Anterior cingulate cortex (tissue), 58 donors: ENCODE data around the gene TNFAIP8L1.
A peak's percentile ranks its signal among the peaks of the same experiment; 100 is the strongest.
"Not testable (repeated sequence)": the region's sequence is repeated elsewhere in the genome, so short reads cannot be mapped to it uniquely, and the experiment has no call there.

Experiments used
- DNase-seq, 58 donors: peaks; one replicate each; lab custom pipeline; 2025; lab: John Stamatoyannopoulos, UW

Gene TNFAIP8L1

DNA sequence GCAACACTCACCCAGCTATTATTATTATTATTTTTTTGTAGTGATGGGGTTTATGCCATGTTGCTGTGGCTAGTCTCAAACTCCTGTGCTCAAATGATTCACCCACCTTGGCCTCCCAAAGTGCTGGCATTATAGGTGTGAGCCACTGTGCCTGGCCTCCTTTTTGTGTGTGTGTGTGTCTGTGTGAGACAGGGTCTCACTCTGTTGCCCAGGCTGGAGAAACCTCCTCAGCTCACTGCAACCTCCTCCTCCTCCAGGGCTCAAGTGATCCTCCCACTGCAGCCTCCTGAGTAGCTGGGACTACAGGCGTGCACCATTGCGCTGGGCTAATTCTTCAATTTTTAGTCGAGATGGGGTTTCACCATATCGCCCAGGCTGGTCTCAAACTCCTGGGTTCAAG lies 34.4 kb downstream of the TNFAIP8L1 start:
- DNase-seq = no peak

DNA sequence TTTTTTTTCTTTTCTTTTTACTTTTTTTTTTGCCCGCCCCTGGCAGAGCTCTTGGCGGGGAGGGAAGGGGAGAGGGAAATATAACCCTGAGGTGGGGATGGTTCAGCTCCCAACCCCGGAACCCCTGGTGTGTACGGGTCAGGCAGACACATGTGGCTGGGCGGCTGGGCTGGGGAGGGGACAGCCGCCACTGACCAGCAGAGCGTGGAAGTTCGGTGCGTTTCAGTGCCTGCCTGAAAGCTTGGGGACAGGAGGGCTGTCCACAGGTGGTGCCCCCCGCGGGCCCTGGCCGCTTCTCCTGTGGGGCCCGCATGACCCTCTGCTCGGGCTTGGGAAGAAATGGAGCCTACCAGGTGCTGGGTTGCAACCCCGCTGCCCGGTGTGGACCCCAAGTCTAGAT lies 36.0 kb downstream of the TNFAIP8L1 start:
- DNase-seq = no peak

DNA sequence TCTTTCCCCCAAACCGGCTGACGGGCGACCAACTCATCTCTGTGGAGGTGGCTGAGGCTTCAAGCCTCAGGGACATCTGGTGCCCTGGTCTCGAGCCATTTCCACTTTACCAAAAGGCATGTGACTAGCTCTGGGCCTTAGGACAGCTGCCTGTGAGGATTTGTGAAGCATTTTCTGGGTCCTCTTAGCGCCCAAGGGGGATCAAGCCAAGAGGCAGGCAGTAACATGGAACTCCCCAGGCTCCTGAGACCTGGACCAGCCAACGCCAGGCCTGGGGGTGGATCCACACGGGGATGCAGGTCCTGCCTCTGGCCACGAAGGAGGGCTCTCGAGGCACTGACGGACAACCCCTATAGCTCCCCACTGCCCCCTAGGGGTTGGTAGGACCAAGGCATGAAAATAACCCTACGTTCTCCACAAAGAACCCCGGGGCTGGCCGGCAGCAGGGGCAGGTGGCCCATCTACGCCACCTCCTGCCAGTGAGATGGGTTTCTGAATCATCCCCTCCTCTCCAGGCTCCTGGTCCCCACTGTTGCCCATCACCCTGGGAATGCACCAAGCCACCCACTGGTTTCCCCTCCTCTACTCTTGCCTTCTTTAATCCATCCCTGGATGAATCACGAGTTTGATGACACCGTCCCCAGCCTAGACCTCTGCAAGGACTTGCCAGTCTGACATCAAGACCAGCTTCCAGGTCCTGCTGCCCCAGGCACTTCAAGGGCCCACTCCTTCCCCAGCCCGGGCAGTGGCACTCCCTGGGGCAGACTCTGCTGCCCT lies 37.8 kb downstream of the TNFAIP8L1 start:
- peak in 24 of 58 donors; percentile 7 to 73 (median 22) for DNase-seq

DNA sequence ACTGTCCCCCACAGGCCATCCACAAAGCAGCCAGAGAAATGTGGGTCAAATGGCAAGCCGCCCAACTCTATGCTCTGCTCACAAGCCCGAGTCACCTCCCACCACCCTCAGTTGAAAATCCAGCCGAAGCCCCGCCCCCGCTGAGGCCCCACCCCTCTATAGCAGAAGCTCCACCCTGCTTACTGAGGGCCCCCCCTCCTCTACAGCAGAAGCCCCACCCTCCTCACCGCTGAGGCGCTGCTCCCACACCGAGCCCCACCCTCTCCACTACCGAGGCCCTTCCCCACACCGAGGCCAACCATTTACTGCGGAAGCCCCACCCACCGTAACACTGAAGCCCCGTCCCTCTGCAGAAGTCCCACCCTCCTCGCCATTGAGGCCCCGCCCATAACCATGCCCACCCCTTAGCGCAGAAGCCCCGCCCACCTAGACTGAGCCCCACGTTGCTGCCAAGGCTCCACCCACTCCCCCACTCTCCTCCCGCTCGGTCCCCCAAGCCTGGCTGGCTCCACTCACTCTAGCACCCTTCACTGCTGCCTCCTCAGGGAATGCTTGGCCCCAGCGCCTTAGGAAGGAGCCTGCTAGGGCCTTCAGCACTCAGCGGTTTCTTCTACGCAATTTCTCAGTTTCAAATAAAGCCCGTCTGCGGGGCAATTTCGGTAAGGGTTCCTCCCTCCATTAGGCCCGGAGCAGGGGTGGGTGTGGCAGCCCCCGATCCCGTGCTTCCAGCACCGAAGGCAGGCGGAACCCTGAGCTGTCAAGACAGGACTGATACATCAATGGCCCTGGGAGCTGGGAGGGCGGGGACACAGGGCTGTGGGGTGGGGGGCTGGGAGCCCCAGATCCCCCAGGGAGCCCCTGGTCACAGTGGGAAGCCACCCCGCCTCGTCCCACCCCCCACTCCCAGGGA lies 39.8 kb downstream of the TNFAIP8L1 start:
- peak in 2 of 58 donors; percentile 16 to 52 for DNase-seq

DNA sequence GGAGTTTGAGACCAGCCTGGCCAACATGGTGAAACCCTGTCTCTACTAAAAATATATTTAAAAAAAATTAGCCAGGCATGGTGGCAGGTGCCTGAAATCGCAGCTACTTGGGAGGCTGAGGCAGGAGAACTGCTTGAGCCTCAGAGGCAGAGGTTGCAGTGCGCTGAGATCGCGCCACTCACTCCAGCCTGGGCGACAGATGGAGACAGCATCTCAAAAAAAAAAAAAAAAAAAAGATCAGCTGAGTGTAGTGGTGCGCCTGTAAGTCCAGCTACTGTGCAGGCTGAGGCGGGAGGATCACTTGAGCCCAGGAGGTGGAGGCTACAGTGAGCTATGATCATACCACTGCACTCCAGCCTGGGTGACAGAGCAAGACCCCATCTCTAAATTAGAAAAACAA lies 40.7 kb downstream of the TNFAIP8L1 start:
- not testable (repeated sequence) for DNase-seq

DNA sequence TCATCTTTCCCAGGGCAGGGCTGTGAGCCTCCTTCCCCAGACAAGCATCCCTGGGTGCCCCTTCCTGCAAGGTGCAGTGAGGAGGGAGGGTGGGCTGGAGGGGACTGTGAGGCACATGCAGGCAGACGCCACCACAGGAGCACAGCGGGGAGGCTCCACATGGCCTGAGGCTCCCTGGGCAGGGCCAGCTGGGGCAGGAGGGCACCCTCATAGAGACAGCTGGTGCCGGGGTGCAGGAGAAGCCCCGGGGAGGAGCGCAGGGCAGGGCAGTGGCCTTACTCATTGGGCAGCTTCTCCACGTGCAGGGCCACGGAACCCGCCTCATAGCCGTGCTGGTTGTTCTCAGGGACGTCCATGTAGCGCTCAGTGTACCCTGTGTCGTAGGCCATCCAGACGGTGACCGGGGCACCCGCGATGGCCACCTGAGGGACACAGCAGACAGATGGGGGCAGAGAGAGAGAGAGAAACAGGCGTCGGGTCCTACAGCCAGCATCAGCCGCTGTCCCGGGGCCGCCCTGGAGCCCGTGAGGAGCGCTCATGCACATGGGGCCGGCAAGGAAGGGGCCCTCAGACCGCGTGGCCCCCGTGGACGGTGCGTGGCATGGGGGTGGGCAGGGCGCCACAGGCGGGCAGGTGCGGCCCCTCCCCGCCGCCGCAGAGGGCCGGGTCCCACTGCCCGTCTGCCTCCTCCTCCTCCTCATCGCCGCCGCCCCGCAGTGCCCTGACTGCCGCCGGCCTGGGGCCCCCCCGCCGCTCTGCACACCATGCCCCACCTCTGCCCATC lies 43.3 kb downstream of the TNFAIP8L1 start:
- no peak for DNase-seq

DNA sequence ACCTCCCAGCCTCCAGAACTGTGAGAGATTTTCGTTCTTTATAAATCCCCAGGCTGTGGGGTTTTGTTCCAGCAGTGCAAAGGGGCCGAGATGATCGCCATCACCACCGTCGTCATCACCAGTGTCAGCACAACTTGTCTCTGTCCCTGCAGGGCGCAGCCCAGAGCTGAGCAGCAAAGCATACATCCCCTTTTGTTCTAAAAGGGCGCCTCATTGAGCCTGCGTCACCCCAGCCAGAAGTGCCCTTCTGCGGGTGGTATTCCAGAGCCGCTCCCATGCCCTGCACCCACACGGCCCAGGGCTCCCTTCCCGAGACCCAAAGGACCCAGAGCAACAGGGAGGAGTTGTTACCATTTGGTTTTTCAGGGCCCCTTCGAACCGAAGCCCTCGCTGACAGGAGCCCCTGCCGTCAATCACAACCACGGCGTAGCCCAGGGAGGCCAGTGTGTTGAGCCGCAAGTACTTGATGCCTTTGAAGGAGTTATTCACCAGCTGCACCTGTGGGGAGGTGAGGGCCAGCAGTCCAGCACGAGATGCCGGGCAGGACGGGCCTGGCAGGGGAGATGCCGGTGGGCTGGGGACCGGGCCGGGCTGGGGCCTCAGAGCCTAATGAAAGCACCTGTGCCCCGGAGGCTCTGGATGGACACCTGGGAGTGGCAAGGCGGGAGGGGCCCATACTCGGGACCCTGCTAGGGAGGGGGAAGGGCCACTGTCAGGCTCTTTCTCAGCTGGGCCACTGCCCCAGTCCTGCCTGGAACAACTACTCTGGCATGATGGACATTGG lies 45.2 kb downstream of the TNFAIP8L1 start:
- DNase-seq = peak in 6 of 58 donors; percentile 6 to 30 (median 17)

DNA sequence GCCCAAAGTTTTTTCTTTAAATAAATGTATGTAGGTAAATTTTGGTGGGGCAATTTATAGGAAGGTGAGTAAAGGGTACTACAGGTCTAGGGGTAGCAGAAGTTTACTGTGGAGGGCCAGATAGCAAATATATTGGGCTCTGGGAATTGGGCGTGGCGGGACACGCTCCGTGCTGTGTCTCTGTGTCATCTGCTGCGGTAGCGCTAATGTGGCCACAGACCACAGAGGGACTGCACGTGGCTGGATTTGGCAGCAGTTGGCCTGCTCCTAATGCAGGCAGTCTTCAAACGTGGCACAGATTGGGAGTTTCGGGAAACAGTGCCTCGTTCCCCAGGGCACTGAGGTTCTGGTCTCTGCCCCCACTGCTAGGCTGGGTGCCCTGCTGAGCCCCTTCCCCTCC lies 47.4 kb downstream of the TNFAIP8L1 start:
- DNase-seq = no peak

DNA sequence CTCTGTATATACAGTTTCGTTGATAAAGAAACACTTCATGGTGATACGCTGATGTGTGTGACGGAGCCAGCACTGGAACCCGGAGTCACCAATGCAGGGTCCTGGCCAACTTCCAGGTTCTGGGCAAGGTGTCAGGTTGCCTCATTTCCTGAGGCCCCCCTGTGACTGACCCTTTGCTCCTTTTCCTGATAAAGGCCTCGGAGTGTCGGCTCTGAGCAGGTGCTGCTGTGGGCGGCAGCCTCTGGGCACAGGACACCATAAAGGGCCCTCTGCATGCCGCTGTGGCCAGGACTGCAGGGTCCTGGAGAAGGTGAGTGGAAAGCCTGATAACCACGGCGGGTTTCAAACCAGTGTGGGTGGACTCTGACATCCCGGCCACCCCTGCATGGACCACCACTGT lies 48.1 kb downstream of the TNFAIP8L1 start:
- no peak for DNase-seq

DNA sequence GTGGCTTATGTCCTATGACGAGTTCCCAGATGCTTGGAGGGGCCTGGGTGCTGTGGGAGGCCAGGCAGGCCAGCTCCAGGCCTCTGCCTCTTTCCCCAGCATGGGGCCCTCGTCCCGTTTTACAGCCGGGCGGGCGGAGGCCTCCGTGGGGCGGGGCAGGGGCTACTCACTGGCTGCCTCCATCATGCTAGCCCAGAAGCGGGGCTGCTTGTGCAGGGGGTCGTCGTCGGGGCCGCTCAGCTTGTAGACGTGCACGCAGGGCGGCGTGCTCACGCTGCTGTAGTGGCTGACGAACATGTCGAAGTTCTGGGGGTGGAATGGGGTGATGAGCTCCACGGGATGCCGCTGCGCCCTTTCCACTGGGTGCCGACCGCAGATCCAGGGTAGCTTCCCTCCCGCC lies 49.3 kb downstream of the TNFAIP8L1 start:
- DNase-seq = no peak

DNA sequence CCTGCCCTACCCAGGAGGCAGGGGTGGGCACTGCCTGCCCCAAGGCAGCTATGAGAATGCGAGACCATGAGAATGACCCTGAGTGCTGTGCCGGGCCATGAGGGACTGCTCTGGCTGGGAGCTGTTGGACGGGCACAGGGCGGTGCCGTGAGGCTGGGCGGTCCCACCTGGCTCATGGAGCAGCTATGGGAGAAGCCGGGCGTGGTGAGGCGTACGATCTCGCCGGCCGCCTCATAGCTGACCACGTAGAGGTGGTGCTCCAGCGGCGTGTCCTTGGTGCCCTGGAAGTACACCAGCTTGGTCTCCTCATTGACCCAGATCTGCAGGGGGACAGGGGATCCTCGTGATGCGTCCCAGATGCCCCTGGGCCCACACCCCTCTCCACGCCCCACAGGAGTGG lies 50.1 kb downstream of the TNFAIP8L1 start:
- no peak for DNase-seq

DNA sequence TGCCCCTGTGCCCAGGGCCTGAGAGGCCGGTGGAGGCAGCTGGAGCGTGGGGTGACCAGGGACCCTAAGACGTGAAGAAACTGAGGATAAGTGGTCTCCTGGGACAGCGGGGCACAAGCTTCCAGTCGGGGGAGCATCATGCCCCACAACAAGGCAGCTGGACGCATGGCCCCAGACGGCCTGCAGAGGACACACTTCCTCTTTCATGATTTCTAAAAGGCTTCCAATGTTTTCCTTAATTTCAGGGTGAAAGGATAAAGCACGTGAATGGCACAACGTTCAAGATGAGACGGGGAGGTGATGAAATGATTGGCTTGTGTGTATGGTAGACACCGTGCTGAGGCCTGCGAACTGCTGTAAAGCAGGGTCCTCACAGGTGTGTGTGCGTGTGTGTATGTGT lies 51.0 kb downstream of the TNFAIP8L1 start:
- no peak for DNase-seq

DNA sequence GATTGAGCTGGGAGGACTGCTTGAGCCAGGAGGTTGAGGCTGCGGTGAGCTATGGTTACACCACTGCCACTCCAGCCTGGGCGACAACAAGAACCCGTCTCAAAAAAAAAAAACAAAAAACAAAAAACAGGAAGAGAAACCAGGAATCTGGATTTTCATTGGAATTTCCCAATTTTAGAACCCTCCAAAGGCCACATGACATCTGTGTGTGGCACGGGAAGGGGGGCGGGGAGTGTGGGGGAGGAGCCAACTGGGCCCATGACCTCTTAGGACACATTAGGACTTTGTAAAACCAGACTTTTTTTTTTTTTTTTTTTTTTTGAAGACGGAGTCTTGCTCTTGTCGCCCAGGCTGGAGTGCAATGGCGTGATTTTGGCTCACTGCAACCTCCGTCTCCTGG lies 52.1 kb downstream of the TNFAIP8L1 start:
- DNase-seq = no peak

DNA sequence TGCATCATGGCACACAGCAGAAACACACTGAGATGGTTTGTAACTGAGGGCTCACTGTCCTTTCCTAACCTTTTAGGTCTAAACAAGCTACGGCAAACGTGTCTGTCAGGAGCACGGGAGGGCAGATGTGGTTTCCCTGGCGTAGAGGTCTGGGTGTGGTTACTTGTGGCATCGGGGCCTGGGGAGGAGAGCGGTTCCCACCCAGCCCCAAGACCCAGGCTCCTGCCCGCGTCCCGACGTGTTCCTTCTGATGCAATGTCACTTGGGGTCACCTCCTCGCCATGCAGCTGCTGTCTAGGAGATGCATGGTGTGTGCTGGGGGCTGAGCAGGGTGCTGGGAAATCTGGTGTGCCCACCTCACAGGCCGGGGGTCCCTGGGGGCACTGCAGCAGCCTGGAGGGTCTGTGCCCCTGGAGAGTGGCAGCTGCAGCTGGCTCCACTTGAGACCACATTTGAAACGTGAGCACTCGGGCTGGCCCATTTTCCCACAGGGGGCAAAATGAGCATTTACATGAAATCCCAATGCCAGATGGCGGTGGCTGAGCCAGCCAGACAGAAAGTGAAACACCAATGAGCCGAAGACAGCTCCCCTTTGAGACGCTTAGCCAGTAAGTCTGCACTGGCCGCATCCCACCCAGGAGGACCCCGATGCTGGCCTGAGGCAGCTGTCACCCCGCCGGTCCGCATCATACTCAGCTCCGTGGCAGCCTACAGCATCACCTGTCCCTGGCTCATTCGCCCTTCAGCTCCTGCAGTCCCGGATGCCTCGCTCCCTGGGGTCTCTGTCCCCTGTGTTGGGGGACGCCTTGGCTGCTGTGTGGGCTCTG lies 53.1 kb downstream of the TNFAIP8L1 start:
- no peak for DNase-seq

DNA sequence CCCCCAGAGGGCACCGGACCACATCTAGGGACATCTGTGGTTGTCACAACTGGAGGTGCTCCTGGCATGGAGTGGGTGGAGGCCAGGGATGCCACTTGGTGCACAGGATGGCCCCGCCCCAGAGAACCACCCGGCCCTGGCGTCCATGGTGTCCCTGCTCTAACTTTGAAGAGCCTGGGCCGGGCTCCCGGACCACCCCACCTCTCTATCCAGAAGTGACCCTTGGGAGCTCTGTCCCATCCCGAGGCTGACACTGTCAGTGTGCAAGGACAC lies 53.7 kb downstream of the TNFAIP8L1 start:
- DNase-seq = no peak

DNA sequence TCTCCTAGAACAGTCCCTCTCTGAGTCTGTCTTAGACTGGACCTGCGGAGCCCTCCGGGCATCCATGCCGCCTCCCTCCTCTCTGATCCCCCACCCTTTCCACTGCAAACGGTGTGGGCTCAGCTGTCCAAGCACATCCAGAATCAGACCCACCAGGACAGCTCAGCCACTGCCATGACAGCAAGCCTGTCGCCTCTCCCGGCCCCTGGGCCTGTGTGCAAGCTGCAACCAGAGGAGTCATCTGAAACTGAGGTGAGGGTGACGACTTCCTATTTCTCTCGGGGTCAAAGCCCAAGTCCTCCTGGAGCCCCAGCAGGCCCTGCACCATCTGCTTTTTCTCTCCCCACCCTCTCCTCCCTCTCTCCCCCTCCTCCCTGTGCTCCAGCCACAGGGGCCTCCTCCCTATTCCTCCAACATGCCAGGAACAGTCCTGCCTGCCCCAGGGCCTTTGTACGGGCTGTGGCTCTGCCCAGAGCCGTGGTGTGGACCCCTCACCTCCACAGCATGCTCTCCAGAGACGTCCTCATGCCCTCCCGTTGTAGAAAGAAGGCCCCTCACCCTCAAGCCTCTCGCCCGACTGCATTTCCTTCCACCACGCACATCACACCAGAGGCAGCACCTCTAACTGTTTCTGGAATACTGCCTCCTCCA lies 54.3 kb downstream of the TNFAIP8L1 start:
- DNase-seq = no peak

DNA sequence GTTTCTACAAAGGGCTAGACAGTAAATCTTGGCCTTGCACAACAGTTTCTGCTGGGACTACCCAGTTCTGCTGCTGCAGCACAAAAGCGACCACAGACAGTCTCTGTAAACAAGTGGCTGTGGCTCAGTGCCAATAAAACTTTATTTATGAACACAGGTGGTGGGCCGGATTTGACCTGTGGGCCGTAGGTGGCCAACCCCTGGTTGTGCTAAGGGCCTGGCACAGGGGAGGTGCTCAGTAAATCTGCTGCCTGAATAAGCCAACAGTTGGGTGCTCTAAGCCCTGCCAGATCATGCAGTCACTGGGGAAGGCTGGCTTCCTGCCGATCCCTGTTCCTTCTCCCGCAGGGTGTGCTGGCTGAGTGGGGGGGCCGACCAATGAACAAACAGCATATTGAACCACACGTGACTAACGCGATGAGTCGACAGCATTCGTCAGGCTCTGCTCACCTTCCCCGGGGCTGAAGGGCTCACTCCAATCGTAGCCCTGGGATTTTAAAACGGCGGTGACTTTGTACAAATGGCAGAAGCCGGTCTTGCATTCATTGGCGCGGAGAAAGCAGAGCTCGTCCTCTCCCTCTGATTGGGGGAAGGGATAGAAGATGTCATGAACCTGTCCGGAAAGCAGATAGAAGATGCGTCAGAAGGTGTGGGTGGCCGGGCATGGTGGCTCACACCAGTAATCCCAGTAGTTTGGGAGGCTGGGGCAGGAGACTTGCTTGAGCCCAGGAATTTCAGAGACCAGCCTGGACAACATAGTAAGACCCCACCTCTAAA lies 55.1 kb downstream of the TNFAIP8L1 start:
- peak in 52 of 58 donors; percentile 5 to 80 (median 51) for DNase-seq

DNA sequence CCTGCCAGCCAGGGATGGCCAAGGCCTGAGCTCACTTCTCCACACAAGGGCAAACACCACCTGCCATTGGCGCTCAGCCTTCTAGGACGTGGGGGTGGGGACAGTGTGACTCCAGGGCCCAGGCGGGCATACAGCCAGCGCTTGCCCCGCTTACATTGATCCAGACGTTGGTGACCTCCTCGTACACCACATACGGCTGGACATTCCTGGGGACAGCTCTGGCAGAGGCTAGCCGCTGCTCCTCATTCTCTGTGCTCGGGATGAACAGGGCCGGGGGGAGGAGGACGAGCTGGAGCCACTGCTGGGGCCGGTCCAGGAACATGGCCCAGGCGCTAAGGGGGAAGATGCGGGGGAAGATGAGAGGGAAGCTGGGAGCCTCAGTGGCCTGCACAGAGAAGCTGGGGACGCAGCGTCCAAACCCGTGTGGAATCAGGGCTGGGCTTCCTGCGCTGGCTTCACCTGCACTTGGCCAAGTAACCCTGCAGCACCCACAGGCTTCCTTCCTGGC lies 56.0 kb downstream of the TNFAIP8L1 start:
- DNase-seq = peak in 14 of 58 donors; percentile 13 to 70 (median 21)
